HG03103 (cell line): ENCODE measurements around the gene PARD3.

Source experiments
- ATAC-seq: cut with Tn5 transposase; IDR thresholded peaks from one replicate; pipeline ENCODE4 v1.9.1; 2021; ENCODE audit warnings: low read depth; ENCODE audit not compliant: unreplicated experiment

The PARD3 gene

GRCh38 chr10:34109952-34110702 lies 705.0 kb downstream of the PARD3 start:
- no peak for ATAC-seq

- ATAC-seq, result no peak
Observed at GRCh38 chr10:34109495-34109894, 705.6 kb downstream of the PARD3 start.

GRCh38 chr10:34107626-34108516 lies 707.2 kb downstream of the PARD3 start:
- ATAC-seq, result no peak

GRCh38 chr10:34106356-34106885 lies 708.7 kb downstream of the PARD3 start:
- ATAC-seq, result no peak

GRCh38 chr10:34104829-34105572 lies 710.1 kb downstream of the PARD3 start:
- no peak for ATAC-seq

GRCh38 chr10:34102893-34103506 lies 712.1 kb downstream of the PARD3 start:
- ATAC-seq, result no peak

GRCh38 chr10:34102237-34102673 lies 712.8 kb downstream of the PARD3 start:
- ATAC-seq, result no peak

- ATAC-seq, result no peak
Observed at GRCh38 chr10:34101001-34101400, 714.1 kb downstream of the PARD3 start.

- no peak for ATAC-seq
Observed at GRCh38 chr10:34098821-34099567, 716.1 kb downstream of the PARD3 start.

- ATAC-seq, result no peak
Observed at GRCh38 chr10:34097682-34098081, 717.4 kb downstream of the PARD3 start.

GRCh38 chr10:34094961-34095360 lies 720.1 kb downstream of the PARD3 start:
- ATAC-seq, result no peak

GRCh38 chr10:34094146-34094696 lies 720.9 kb downstream of the PARD3 start:
- no peak for ATAC-seq

- no peak for ATAC-seq
Observed at GRCh38 chr10:34092891-34093290, 722.2 kb downstream of the PARD3 start.

GRCh38 chr10:34091635-34092195 lies 723.4 kb downstream of the PARD3 start:
- ATAC-seq, result no peak

GRCh38 chr10:34089253-34089652 lies 725.8 kb downstream of the PARD3 start:
- no peak for ATAC-seq

GRCh38 chr10:34088208-34088794 lies 726.8 kb downstream of the PARD3 start:
- ATAC-seq, result no peak

GRCh38 chr10:34087095-34087418 lies 728.0 kb downstream of the PARD3 start:
- ATAC-seq, result no peak

GRCh38 chr10:34083567-34083966 lies 731.5 kb downstream of the PARD3 start:
- no peak for ATAC-seq

GRCh38 chr10:34081948-34082347 lies 733.1 kb downstream of the PARD3 start:
- no peak for ATAC-seq
